HG02840 (cell line): ENCODE measurements around the gene DDAH1.
"Not testable (repeated sequence)": the region's sequence is repeated elsewhere in the genome, so short reads cannot be mapped to it uniquely, and the experiment has no call there.

ENCODE experiments used
- ATAC-seq: cut with Tn5 transposase; IDR thresholded peaks from one replicate; pipeline ENCODE4 v1.9.1; 2021; ENCODE audit warnings: mild to moderate bottlenecking, moderate library complexity, moderate number of reproducible peaks; ENCODE audit not compliant: unreplicated experiment, low FRiP score

Gene DDAH1

GRCh38 chr1:85365851-85366250, 99.1 kb downstream of the DDAH1 start:
- ATAC-seq: no peak

- no peak for ATAC-seq
Observed at GRCh38 chr1:85363521-85363920, 101.4 kb downstream of the DDAH1 start.

GRCh38 chr1:85363092-85363491, 101.9 kb downstream of the DDAH1 start:
- no peak for ATAC-seq

DNA sequence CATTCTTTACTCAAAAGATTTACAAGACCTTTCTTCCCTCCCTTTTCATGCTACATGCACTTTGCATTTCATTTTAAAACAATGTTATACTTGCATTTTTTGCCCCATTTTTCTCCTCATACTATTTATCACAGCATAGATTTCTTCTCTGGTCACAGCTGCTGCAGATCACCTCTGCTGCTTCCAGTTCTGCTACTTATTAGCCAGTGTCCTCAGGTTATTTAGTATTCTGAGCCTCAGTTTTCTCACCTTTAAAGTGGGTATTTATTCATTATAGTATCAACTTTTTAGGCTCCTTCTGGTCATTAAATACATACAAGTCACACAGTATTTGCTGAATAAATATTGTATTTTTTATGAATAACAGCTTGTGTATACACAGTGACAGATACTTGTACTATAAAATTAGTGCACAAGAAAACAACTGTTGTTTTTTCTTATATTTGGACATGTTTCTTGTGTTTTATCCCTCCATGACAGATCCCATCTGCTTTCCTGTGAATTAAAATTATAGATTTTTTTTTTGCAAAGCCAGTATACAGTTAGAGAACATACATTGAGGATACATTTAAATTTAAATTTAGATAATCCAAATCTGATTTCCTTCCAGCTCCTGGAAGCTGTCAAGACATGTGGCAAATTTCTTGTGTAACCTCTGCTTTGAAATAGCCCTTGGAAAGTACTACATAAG, 103.2 kb downstream of the DDAH1 start:
- ATAC-seq: no peak

DNA sequence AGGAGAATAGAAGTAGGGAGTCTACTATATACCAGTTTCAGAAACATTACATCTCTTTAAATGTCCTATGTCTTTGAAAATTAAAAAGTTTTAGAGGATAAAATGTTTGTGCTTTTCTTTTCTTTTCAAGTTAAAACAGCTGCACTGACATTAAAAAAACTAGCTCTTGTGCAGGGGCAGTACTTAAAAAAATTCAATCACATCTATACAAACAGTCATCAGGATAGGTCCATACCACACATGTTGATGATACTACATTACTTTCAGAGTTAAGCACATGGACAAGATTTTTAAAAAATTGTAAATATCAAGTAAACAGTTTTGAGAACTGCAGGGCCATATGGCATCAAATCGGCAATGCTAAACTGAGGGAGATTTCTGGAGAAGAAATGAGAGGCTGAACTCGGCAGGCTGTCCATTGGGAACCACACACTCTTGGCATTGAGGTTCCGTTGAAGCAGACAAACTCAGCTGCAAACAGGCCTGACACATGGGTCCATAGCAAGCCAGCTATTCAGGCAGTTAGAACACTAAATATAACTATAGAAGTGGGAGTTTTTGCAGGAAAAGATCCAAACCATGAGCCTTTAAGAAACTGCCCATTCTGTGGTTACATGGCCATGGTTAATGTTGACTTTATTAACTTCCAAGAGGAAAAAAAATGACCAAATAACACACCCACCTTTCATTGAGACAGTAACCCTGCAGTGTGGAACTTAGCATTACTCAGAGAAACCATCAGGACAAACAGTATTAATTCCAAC, 104.0 kb downstream of the DDAH1 start:
- no peak for ATAC-seq

GRCh38 chr1:85359874-85360721, 104.9 kb downstream of the DDAH1 start:
- no peak for ATAC-seq

GRCh38 chr1:85358702-85359438, 106.1 kb downstream of the DDAH1 start:
- no peak for ATAC-seq

DNA sequence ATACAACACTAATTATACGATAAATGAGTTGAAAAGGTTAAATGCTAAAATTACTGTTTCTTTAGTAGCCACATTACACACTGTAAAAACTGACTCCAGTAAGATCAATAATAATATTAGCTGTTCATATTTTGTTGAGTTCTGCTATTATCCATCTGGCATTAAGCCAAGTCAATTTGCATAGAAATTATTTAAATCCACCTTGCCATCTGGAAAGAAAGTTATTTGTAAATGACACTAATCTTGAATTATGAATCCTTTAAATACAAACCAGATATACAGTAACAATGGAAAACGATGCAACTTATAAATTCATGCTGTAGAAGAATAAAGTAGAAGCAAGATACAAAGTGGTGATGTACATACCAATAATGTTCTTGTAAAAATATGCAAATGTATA, 107.1 kb downstream of the DDAH1 start:
- no peak for ATAC-seq

DNA sequence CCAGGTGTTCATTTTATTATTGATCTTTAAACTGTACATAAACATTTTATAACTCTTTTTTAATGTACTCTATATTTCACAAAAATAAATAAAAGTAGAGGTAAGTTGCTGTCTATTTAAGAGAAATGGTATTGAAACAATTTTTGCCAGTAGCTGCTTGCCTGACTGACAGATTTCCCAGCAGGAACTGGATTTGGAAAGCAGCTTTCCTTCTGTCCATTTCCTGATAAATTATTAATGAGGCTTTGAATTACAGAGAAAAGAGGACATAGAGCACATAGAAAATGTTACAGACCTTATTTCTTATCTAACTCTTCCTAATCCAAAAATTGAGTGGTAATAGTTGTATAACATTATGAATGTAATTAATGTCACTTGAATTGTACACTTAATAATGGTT, 108.8 kb downstream of the DDAH1 start:
- ATAC-seq: no peak

DNA sequence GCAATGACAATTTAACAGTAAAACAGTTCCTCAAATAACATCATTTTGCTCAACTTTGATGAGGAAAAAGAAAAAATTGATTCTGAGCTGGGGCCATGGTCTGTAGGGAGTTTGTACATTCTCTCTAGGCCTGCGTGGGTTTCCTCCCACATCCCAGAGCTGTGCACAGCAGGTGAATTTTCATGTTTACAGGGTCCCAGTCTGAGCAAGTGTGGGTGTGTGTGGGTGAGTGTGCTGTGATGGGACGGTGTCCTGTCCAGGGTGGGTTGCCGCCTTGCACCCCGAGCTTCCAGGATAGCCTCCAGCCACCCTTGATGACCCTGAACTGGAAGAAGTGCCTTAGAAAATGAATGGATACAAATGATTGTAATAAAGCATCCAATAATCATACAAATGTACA, 112.9 kb downstream of the DDAH1 start:
- no peak for ATAC-seq

- ATAC-seq: no peak
Observed at GRCh38 chr1:85351202-85351828, 113.6 kb downstream of the DDAH1 start.

- no peak for ATAC-seq
Observed at GRCh38 chr1:85349224-85349623, 115.7 kb downstream of the DDAH1 start.

DNA sequence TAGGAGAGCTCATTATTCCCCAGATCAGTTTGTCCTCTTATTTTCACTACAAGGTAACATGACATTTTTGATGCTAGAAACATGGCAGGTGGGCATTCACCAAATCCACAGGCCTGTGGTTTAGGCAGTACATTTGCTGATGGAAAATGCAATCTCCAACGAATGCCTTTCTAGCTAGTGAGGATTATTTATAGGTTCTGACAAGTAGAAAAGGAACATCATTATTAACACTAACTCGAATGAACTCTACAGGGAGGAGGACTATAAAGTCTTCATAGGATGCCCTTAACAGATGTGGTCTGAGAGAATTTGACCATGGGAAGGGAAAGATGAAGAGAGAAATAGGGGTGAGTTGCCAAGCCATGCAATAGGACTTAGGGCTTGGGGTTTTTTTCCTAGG, 117.1 kb downstream of the DDAH1 start:
- no peak for ATAC-seq

GRCh38 chr1:85347275-85347674, 117.7 kb downstream of the DDAH1 start:
- ATAC-seq: not testable (repeated sequence)

- no peak for ATAC-seq
Observed at GRCh38 chr1:85344256-85344694, 120.7 kb downstream of the DDAH1 start.

DNA sequence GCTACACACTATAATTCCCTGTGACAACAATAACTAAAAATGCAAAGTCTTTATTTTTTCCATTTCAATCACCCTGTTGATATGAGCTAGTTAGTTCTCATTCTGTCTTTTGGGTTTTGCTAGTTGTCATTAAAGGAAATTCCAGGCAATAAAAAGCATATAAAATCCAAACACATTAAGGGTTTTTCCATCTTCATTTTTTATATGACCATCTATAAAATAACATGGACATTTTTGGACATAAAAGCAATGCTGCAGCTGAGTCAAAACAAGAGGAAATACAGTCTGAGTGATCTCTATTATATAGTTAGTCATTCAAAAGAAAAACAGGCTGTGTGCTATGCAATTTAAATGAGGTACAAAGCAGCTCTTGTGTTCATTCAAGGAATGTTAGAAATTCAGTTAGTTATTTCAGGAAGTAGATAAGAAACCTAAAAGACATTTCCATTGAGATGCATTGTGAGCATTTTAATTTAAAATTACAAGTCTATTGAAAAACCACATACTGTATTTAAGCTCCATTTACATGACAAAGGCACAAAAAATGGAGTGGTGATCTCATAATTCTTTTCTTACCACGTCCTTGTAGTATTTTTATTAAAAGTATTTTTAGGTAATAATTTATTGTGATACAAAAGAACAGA, 121.2 kb downstream of the DDAH1 start:
- ATAC-seq: no peak

DNA sequence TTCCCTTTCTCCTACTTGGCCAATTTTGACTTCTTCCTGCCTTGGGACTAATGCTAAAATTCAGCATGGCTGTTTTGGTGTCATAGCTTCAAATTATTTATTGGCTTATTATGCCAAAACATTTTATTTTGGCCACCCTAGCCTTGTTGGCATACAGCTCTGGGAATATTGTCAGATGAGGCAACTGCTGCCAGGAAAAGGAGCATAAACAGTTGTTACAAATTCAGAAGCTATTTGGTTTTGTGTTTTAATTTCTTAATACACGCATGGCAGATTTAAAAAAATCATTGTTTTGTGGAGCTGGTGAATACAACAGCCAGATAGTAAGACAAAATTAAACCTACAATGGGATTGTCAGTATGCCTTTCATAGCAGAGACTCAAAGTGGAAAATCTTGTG, 121.7 kb downstream of the DDAH1 start:
- ATAC-seq: no peak

GRCh38 chr1:85342207-85342606, 122.8 kb downstream of the DDAH1 start:
- no peak for ATAC-seq

DNA sequence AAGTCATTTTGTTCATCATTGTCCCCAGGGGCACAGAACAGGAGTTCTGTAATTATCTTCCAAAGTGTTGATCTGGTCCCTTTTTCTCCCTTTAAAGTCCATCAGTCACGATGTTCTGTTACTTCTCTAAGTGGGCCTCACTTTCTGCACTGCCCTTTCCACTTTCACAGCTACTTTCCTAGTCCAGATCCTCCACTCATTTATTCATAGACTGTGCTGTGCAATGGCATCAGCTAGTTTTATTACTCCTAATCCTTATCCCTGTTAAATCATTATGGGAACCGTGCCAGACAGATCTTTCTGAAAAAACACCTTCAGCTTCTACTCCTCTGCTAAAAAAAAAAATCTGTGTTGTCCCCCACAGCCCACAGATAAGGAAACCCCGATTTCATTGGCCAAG, 124.5 kb downstream of the DDAH1 start:
- ATAC-seq: no peak
